ENCODE results near the gene ZNF777.
A peak's percentile ranks its signal among the peaks of the same experiment; 100 is the strongest.

The ZNF777 gene

DNA sequence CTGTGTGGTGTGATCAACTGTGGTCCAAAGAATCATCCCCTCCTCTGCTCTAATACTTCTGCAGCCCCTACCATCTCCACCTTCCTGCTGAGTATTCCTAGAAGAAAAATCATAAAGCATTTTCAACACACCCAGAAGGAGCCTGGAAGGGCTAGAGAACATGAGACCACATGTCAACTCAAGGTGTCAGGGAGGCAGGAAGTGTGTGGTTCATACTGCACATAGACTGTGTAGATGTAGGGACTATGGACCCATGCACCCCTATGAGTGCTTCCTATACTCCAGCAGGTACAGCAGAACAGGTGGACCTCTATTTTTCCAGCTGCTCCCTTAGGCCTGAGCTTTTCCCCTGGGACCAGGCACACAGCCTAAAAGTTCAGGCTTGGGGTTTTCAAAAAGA is 39.3 kb upstream of the ZNF777 start:
- in situ Hi-C loops (cut with MboI; ENCODE audit: low pct_unique_long_range_greater_than_20kb, low sequenced_read_pairs, unreplicated experiment), result no loop called here
- no peak for DNase-seq (ENCODE audit: low spot score)
- TF ChIP-seq, protein P1, sequence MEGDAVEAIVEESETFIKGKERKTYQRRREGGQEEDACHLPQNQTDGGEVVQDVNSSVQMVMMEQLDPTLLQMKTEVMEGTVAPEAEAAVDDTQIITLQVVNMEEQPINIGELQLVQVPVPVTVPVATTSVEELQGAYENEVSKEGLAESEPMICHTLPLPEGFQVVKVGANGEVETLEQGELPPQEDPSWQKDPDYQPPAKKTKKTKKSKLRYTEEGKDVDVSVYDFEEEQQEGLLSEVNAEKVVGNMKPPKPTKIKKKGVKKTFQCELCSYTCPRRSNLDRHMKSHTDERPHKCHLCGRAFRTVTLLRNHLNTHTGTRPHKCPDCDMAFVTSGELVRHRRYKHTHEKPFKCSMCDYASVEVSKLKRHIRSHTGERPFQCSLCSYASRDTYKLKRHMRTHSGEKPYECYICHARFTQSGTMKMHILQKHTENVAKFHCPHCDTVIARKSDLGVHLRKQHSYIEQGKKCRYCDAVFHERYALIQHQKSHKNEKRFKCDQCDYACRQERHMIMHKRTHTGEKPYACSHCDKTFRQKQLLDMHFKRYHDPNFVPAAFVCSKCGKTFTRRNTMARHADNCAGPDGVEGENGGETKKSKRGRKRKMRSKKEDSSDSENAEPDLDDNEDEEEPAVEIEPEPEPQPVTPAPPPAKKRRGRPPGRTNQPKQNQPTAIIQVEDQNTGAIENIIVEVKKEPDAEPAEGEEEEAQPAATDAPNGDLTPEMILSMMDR (IDR thresholded peaks at IDR 0.05; ENCODE audit: extremely low read depth, insufficient read depth, missing control alignments), result no peak

- no peak for DNase-seq (ENCODE audit: low spot score)
- in situ Hi-C loops (cut with MboI; ENCODE audit: low pct_unique_long_range_greater_than_20kb, low sequenced_read_pairs, unreplicated experiment), result no loop called here
Measured at GRCh38 chr7:149498811-149499210, 37.9 kb upstream of the ZNF777 start.

GRCh38 chr7:149497467-149498261 is 36.8 kb upstream of the ZNF777 start, which contains the start of gene ZNF746:
Gene ZNF746, minus strand, starts transcription at chr7:149497809. Its CDS starts 273 bp downstream, at chr7:149497536.
- DNase-seq (ENCODE audit: low spot score), result peak; percentile 99
- TF ChIP-seq, protein P1 (IDR thresholded peaks at IDR 0.05; ENCODE audit: extremely low read depth, insufficient read depth, missing control alignments), result peak; percentile 83
- in situ Hi-C loops (cut with MboI; ENCODE audit: low pct_unique_long_range_greater_than_20kb, low sequenced_read_pairs, unreplicated experiment), result no loop called here

More at GRCh38 chr7:149498811-149499210, 37.9 kb upstream of the ZNF777 start:
- TF ChIP-seq, protein P1 (IDR thresholded peaks at IDR 0.05; ENCODE audit: extremely low read depth, insufficient read depth, missing control alignments), result no peak

GRCh38 chr7:149496642-149497391 is 36.0 kb upstream of the ZNF777 start:
- TF ChIP-seq, protein P1 (IDR thresholded peaks at IDR 0.05; ENCODE audit: extremely low read depth, insufficient read depth, missing control alignments), result no peak
- in situ Hi-C loops (cut with MboI; ENCODE audit: low pct_unique_long_range_greater_than_20kb, low sequenced_read_pairs, unreplicated experiment), result no loop called here
- peak; percentile 70 for DNase-seq (ENCODE audit: low spot score)

DNA sequence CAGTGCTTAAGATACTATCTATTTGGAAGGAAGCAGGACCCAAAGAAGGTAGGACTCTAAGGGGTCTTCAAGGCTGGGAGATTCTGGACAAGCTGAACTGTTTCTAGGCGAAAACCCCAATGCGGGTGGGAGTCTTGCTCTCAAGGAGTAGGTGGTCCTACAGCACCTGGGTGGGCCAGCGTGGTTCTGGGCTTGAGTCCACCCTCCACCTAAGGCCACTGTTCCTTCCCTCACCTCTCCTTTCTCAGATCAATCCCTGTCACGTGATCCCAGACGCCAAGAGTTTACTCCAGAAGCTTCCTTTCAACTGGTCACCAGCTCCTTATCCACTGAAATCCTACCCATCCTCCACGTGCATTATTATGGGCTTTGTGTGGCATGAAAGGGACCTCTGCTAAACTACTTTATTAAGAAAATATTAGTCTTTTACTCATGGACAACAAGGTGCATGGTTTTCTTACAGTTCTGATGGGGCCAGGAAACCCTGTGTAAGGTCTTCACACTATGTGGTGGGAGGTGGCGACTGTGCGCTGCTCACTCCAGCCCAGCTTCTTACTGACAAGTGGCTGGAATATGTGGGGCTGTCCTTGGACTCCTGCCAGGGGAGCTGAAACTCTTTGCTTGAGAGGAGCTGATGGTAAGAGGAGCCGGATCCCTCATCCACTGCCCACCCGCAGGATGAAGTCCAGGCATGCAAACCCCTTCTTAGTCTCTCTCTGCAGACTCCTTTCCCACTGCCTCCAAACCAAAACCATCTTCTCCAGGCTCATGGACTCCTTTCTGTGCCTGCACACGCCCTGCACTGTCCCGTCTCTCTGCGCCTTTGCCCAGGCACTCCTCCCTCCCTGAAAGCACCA is 35.2 kb upstream of the ZNF777 start:
- TF ChIP-seq, protein P1 (IDR thresholded peaks at IDR 0.05; ENCODE audit: extremely low read depth, insufficient read depth, missing control alignments), result no peak
- in situ Hi-C loops (cut with MboI; ENCODE audit: low pct_unique_long_range_greater_than_20kb, low sequenced_read_pairs, unreplicated experiment), result no loop called here
- no peak for DNase-seq (ENCODE audit: low spot score)

Data from GM13977 (cell line).